ENCODE data around the gene ACOT4.
"Not testable (repeated sequence)": the region's sequence is repeated elsewhere in the genome, so short reads cannot be mapped to it uniquely, and the experiment has no call there.

ACOT4 gene

GRCh38 chr14:73582102-73582979 lies 9.3 kb upstream of the ACOT4 start:
- not testable (repeated sequence) for DNase-seq

DNA sequence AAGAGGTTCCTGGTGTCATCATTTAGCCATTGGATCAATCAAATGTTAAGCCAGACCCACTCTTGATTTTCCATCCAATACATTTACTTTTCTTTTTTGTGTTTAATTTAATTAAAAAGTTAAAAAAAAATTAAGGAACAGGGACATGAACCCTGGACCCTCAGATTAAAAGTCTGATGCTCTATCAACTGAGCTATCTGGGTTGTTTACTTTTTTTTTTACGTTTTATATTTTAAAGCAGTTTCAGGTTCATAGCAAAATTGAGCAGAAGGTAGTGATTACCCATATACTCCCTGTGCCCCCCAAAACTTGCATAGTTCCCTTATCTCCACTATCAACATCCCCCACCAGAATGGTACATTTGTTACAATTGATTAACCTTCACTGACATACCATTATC lies 3.0 kb upstream of the ACOT4 start:
- DNase-seq, result no peak

GRCh38 chr14:73589116-73589515 lies 2.6 kb upstream of the ACOT4 start:
- no peak for DNase-seq

DNA sequence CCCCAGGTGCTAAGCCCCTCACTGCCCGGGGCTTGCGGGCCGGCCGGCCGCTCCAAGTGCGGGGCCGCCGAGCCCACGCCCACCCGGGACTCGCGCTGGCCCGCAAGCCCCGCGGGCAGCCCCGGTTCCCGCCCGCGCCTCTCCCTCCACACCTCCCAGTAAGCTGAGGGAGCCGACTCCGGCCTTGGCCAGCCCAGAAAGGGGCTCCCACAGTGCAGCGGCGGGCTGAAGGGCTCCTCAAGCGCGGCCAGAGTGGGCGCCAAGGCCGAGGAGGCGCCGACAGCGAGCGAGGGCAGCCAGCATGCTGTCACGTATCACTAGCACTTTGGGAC lies 1.0 kb upstream of the ACOT4 start:
- not testable (repeated sequence) for DNase-seq

DNA sequence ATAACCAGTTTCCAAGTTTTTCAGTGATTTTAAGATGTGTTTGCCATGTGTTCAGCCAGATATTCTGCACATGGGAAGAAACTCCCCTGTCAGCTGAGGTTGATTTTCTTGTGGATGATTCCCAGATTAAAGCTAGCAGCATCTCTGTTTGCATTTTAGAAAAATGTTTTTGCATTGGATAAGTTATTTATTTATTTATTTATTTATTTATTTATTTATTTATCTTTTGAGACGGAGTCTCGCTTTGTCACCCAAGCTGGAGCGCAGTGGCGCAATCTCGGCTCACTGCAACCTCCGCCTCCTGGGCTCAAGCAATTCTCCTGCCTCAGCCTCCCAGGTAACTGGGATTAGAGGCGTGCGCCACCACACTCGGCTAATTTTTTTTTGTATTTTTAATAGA lies 2.8 kb downstream of the ACOT4 start:
- DNase-seq, result no peak

- no peak for DNase-seq
These were observed 7.8 kb downstream of the ACOT4 start for GRCh38 chr14:73599499-73599898.

GRCh38 chr14:73602994-73603393 lies 11.3 kb downstream of the ACOT4 start:
- no peak for DNase-seq

GRCh38 chr14:73606271-73606670 lies 14.6 kb downstream of the ACOT4 start:
- DNase-seq, result no peak

DNA sequence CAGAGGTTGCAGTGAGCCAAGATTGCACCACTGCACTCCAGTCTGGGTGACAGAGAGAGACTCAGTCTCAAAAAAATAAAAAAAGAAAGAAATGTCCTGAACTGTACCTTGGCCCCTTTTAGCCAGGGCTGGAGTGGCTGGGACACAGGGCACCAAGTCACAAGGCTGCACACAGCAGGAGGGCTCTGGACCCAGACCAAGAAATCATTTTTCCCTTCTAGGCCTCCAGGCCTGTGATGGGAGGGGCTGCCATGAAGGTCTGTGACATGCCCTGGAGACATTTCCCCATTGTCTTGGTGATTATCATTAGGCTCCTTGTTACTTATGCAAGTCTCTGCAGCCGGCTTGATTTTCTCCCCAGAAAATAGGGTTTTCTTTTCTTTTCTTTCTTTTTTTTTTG lies 15.6 kb downstream of the ACOT4 start:
- no peak for DNase-seq

DNA sequence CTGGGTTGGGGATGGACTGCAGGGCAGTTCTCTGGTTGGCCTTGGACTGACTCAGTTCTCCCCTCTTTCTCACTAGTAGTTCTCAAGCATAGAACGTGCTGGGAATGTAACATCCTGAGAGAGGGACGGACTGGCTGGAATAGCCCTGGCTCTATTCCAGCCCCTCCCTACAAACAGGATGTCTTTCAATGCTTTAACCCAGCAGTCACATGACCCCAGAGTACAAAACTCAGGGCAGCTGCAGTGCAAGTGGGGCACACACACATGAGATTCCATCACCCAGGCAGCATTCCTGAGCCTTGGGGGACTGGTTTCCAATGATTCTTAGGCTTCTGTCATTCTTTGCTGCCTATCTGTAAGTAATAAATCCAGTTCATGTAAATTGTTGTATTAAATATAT lies 19.0 kb downstream of the ACOT4 start:
- no peak for DNase-seq

DNA sequence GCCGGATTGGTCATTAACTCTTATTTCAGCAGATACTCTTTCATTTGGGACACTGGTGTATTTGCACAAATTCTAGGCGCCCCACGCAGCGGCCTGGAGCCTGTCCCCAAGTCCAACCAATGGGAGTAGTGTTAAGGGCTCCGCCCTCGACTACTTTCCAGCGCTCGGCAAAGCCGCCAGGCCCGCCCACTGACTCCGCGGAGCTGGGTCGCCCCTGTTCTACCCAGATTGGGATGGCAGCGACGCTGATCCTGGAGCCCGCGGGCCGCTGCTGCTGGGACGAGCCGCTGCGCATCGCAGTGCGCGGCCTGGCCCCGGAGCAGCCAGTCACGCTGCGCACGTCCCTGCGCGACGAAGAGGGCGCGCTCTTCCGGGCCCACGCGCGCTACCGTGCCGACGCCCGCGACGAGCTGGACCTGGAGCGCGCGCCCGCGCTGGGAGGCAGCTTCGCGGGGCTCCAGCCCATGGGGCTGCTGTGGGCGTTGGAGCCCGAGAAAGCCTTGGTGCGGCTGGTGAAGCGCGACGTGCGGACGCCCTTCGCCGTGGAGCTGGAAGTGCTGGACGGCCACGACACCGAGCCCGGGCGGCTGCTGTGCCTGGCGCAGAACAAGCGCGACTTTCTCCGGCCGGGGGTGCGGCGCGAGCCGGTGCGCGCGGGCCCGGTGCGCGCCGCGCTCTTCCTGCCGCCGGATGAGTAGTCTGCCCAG lies 20.8 kb downstream of the ACOT4 start, which contains the start of gene ACOT6:
Gene ACOT6, plus strand, starts transcription at position 179 of the 707 bp plus-strand sequence. Its CDS starts 55 bp downstream, at position 234.
- DNase-seq, result peak; percentile 70

DNA sequence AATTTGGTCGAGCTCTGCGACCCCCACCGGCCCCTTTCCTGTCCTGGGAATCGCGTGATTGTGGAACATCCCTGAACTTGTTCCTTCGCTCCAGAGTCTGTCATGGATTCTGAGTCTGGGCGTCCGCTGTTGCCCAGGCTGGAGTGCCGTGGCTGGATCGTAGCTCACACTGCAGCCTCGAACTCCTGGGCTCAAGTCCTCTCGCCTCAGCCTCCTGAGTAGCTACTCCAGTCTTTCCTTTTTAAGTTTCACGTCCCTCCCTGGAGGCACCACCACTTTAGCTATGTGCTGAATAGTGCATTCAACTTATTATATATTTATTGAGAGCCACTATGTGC lies 21.3 kb downstream of the ACOT4 start:
- DNase-seq, result peak; percentile 67

DNA sequence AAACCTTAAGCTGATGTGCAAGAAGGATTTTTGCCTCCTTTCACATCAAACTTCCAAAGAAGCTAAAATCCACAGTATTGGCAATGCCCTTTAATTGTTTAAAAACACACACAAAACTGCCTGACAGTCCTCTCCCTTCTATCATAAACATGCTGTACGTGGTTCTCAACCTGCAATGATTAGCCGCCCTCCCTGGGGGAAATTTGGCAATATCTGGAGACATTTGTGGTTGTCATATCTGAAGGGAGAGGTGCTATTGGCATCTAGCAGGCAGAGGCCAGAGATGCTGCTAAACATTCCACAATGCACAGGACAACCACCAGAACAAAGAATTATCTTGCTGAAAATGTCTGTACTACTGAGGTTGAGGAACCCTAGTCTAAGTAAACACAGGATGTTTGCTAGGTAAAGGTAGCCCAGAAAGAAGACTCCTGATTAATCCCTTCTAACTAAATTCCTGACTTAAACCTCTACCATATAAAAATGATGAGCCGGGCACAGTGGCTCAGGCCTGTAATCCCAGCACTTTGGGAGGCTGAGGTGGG lies 21.8 kb downstream of the ACOT4 start:
- DNase-seq, result no peak

GRCh38 chr14:73616831-73617230 lies 25.2 kb downstream of the ACOT4 start:
- no peak for DNase-seq

GRCh38 chr14:73619524-73619923 lies 27.9 kb downstream of the ACOT4 start:
- no peak for DNase-seq

- DNase-seq, result no peak
These were observed 28.6 kb downstream of the ACOT4 start for GRCh38 chr14:73620268-73620667.

DNA sequence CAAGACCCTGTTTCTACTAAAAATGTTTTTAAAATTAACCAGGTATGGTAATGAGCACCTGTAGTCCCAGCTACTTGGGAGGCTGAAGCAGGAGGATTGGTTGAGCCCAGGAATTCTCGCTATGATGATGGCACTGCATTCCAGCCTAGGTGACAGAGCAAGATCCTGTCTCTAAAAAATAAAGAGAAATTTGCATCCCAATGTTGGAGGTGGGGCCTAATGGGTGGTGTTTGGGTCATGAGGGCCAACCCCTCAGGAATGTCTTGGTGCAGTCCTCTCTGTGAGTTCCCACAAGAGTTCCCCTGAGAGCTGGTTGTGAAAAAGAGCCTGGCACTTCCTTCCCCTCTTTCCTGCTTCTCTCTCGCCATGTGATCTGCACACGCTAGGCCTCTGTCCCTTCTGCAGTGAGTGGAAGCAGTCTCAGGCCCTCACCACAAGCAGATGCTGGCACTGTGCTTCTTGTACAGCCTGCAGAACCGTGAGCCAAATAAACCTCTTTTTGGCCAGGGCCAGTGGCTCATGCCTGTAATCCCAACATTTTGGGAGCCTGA lies 31.9 kb downstream of the ACOT4 start:
- no peak for DNase-seq

- no peak for DNase-seq
These were observed 34.0 kb downstream of the ACOT4 start for GRCh38 chr14:73625706-73626105.

DNA sequence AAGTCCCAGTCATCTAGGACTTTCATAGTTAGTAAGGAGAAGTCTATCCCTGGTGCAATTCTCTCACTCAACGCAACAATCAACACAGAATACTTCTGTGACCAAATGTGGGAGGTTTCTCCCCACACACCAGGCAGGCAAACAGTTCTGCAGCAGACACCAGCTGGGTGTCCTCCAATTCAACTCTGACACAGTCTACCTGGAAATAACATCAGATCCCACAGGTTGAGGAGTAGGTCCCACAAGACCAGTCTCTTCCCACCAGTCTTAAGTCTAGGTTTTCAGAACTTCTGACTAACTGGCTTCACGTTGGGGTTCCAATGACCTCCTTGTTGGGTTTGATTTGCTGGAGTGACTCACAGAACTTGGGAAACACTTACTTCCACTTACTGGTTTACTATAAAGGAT lies 35.5 kb downstream of the ACOT4 start:
- no peak for DNase-seq

DNA sequence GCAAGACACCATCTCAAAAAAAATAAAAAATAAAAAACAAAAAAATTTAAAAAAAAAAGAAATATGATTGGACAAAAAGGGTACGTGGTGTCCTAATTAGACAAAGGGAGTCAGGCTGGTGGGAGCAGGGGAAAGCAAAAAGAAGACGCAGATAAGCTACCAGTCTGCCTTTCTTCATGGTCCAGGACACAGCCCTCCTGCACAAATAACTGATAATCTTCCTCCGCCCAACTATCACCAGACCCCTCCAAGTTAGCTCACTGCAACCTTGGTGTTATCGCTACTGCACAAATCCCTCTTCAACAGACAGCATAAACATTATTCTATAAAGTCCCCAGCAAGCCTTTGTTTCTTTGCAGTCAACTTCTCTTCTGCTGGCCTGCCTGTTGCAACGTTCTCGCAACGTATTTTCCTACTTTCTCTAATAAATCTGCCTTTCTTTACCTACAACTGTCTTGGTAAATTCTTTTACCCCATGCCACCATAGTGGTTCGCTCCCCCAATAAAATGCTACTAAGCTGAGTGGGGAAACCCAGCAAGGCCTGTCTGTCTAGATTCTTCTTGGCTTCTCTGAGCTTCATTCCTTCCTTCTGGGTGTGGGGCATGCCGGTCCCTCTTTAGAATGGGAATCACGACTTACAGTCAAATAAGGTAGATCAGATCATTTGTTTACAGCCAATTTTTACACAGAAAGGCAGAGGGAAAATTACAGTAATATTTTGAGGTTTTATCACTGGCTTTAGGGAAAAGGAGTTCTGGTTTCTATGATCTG lies 38.5 kb downstream of the ACOT4 start:
- DNase-seq, result no peak

DNA sequence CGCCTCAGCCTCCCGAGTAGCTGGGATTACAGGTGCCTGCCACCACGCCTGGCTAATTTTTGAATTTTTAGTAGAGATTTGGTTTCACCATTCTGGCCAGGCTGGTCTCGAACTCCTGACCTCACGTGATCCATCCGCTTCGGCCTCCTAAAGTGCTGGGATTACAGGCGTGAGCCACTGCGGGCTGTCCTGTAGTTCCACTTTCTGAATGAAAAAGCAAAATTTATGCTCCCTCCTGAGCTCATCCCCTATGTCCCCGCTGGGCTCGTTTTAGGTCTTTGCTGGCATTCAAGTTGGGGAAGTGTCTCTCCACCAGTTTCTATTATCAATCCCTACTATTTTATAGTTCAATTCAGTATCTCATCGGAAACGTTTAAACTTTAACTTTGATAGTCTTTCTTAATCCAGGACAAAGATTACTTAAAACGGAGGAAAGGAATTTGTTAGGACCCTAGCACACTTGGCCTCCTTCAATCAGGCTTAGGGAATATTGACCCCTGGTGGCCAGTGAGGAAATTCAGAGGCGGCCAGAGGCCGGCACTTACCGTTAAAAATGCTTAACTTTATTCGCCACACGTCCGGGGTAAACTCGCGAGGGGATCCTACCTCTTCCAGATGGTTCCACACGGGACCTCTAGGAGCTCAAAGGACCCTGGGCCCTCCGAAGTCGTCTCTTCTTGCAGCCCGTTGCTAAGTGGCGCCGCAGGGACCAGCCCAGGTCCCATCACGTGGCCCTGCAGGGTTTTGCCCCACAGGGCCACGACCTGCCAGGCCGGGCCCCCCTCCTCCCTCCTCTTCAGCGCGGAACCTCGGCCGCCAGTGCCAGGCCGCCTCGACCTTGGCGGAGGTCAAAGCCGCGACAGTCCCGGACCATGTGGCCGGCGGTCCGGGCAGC lies 41.7 kb downstream of the ACOT4 start:
- DNase-seq, result peak; percentile 37

All from NCI-H2227 treated with DMSO at 0.1 percent for 48 hours (cell line).